B cell (primary cell): ENCODE measurements around the gene OSBP2. TPM values are rescaled to one million over a fixed set of nuclear protein-coding genes. Genes with fewer than 3 reads are reported as not detected.

Experiments
- ATAC-seq: fragments of 200-7000 bp; cut with Tn5 transposase; one replicate; pipeline ENCODE4 v1.10.0; 2021; ENCODE audit warnings: low read depth, mild to moderate bottlenecking, moderate number of reproducible peaks, moderate library complexity
- CTCF ChIA-PET: fragments of 350-600 bp; sonication (Branson Sonifier 250); formaldehyde crosslinking; loops from one replicate; lab custom pipeline; 2021; ENCODE audit warnings: antibody characterized with exemption, inconsistent platforms; lab: Charles Lee
- POLR2A ChIA-PET: fragments of 350-600 bp; sonication (Branson Sonifier 250); formaldehyde crosslinking; loops from one replicate; lab custom pipeline; 2021; ENCODE audit warnings: antibody characterized with exemption; lab: Charles Lee
- DNase-seq: peaks from one replicate; pipeline ENCODE4 v3.0.0; 2013
- H2AFZ ChIP-seq: 2 replicates; pipeline ENCODE4 v1.6.1; 2012; ENCODE audit warnings: mild to moderate bottlenecking, low read depth, low read length; ENCODE audit not compliant: insufficient read depth, poor library complexity, severe bottlenecking
- H3K27ac ChIP-seq, 2 donors: 1 replicate in 1 of 2; 2 replicates in 1 of 2; pipeline ENCODE4 v1.5.1; 2012 to 2013; ENCODE audit warnings: low read length in 2 of 2, mild to moderate bottlenecking in 2 of 2, moderate library complexity in 1 of 2
- H3K27me3 ChIP-seq, 4 experiments: fragments of 200-600 bp in 1 of 4; sonication (generic) in 1 of 4; replicated peaks in 1 of 4; 1 replicate in 2 of 4; 2 replicates in 2 of 4; pipeline versions ENCODE4 v1.6.1 to v1.7.0; 2013 to 2016; ENCODE audit warnings: low read length in 3 of 4, mild to moderate bottlenecking in 2 of 4, mixed read lengths in 1 of 4, moderate library complexity in 1 of 4; ENCODE audit not compliant: insufficient read depth in 4 of 4, control insufficient read depth in 3 of 4; ENCODE audit errors: control extremely low read depth in 1 of 4
- H3K36me3 ChIP-seq, 2 experiments: replicated peaks in 1 of 2; 1 replicate in 1 of 2; 2 replicates in 1 of 2; pipeline versions ENCODE4 v1.6.1 to v1.7.1; 2013; ENCODE audit warnings: low read length in 1 of 2; ENCODE audit not compliant: insufficient read depth in 2 of 2, control insufficient read depth in 1 of 2; ENCODE audit errors: control extremely low read depth in 1 of 2, extremely low read depth in 1 of 2
- H3K4me1 ChIP-seq, 2 donors: fragments of 200-600 bp in 1 of 2; sonication (generic) in 1 of 2; 1 replicate in 1 of 2; 2 replicates in 1 of 2; pipeline versions ENCODE4 v1.5.1 to v1.6.1; 2013 to 2017; ENCODE audit warnings: low read length in 2 of 2; ENCODE audit not compliant: control insufficient read depth in 2 of 2, insufficient read depth in 2 of 2
- H3K4me2 ChIP-seq: replicated peaks from 2 replicates; pipeline ENCODE3; 2012; ENCODE audit warnings: mild to moderate bottlenecking, low read depth, low read length; ENCODE audit not compliant: poor library complexity, severe bottlenecking
- H3K4me3 ChIP-seq, 5 experiments: fragments of 200-600 bp in 1 of 5; sonication (generic) in 1 of 5; 1 replicate in 3 of 5; 2 replicates in 2 of 5; pipeline versions ENCODE4 v1.5.1 to v1.7.0; 2011 to 2016; ENCODE audit warnings: low read length in 4 of 5, mild to moderate bottlenecking in 4 of 5, low read depth in 2 of 5, control low read depth in 1 of 5, moderate library complexity in 1 of 5; ENCODE audit not compliant: insufficient read depth in 1 of 5; ENCODE audit errors: control extremely low read depth in 1 of 5, extremely low read depth in 1 of 5
- H3K79me2 ChIP-seq: fragments of 200-600 bp; sonication (generic); one replicate; pipeline ENCODE4 v1.6.0; 2016; ENCODE audit warnings: low read length; ENCODE audit not compliant: control insufficient read depth, insufficient read depth
- H3K9ac ChIP-seq: fragments of 200-600 bp; sonication (generic); 2 replicates; pipeline ENCODE4 v1.6.1; 2017; ENCODE audit warnings: mild to moderate bottlenecking, low read length, moderate library complexity
- H3K9me3 ChIP-seq, 3 donors: one replicate each; pipeline versions ENCODE4 v1.6.1 to v1.7.1; 2013; ENCODE audit warnings: low read length in 2 of 3; ENCODE audit not compliant: control insufficient read depth in 2 of 3, insufficient read depth in 1 of 3; ENCODE audit errors: control extremely low read depth in 1 of 3
- H4K20me1 ChIP-seq: 2 replicates; pipeline ENCODE4 v1.6.0; 2012; ENCODE audit warnings: mild to moderate bottlenecking, low read length; ENCODE audit not compliant: insufficient read depth, control insufficient read depth, poor library complexity, severe bottlenecking
- H3K27ac Mint-ChIP-seq: one replicate; pipeline ENCODE4 v1.8.0; 2021; ENCODE audit warnings: mixed read lengths
- H3K27me3 Mint-ChIP-seq: one replicate; pipeline ENCODE4 v1.8.0; 2021; ENCODE audit warnings: mixed read lengths
- H3K4me1 Mint-ChIP-seq: one replicate; pipeline ENCODE4 v1.8.0; 2021; ENCODE audit warnings: mixed read lengths
- H3K4me3 Mint-ChIP-seq: one replicate; pipeline ENCODE4 v1.8.0; 2021; ENCODE audit warnings: mixed read lengths
- H3K9me3 Mint-ChIP-seq: one replicate; pipeline ENCODE4 v1.8.0; 2022; ENCODE audit warnings: mixed read lengths; ENCODE audit not compliant: insufficient read depth
- CTCF ChIP-seq: fragments of 200-600 bp; IDR thresholded peaks from one replicate; pipeline ENCODE4 v1.8.0; 2022; ENCODE audit warnings: antibody characterized with exemption, mild to moderate bottlenecking
- EZH2 ChIP-seq: IDR thresholded peaks from 2 replicates; pipeline ENCODE4 v1.6.1; 2012; ENCODE audit warnings: borderline replicate concordance, low read depth, mild to moderate bottlenecking, moderate library complexity, low read length; ENCODE audit not compliant: insufficient read depth, poor library complexity, severe bottlenecking
- WGBS: methylation state at CpG from one replicate; pipeline ENCODE4 v1.1.5; 2013; ENCODE audit warnings: missing lambda C conversion rate; ENCODE audit not compliant: insufficient coverage; 5-methylcytosine and 5-hydroxymethylcytosine counted together
- intact Hi-C: fragments of 100-400 bp; cut with micrococcal nuclease; formaldehyde crosslinking; loops from one replicate; pipeline ENCODE4 v1.10.0; 2022
- polyA plus RNA-seq: library from polyadenylated mRNA; depleted of rRNA; stranded (reverse); fragments of >200 nt; gene quantifications from 2 replicates; pipeline ENCODE4 v1.2.3, GENCODE V29; 2012
- total RNA-seq, 2 donors: library from RNA; stranded (reverse); fragments of 120-200 nt in 1 of 2; gene quantifications; 1 replicate in 1 of 2; 2 replicates in 1 of 2; pipeline versions ENCODE4 v1.2.3 to v1.2.4, GENCODE V29; 2013 to 2022

OSBP2 gene
- total and polyA plus RNA-seq, 2 donors (not counting 1 experiment from before 2014, with no cell fraction given): 0.10 to 1.0 TPM

DNA sequence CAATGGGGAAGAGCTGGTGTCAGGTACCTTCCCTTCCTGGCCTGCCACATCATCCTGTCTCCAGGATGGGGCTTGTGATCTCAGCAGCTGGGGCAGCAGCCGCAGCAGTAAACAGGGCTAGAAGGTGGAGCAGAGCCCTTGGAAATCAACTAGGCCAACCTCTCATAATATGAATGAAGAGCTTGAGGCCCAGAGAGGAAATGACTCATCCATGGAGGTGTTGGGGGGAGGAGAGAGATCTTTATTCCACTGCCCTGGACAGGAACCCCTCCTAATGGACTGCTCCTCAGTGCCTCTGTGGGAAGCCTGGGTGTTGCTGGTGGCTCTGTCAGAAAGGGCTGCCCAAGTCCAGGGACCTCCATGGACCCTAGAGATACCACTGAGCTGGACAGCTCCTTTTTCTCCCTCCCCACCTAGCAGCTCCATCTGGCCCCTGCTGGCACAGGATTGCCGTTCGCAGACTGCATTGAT, 111.8 kb downstream of the OSBP2 start:
- Histone ChIP-seq H3K36me3 (no peaks in the 10 kb centered on the region), H4K20me1 (no peaks in the 10 kb centered on the region), H2AFZ (no peak overlapping the region), H3K27ac (no peak overlapping the region), H3K9me3 (peaks cover 0 to 16% (median 0%) of the 10 kb centered on the region in 3 donors), H3K4me1 (no peaks in the 10 kb centered on the region), H3K4me3 (no peak overlapping the region), H3K27me3 (peaks cover 0 to 31% (median 13%) of the 10 kb centered on the region in 4 experiments), H3K4me2 (no peak overlapping the region), H3K79me2 (no peaks in the 10 kb centered on the region), H3K9ac (no peak overlapping the region)
- intact Hi-C loops: no loop called here
- ChIA-PET POLR2A (no interaction called here), CTCF (no interaction called here)
- WGBS: no CpG with 5 or more reads among the region's 3 CpGs
- DNase-seq (no peak), ATAC-seq (no peak)
- Mint-ChIP-seq H3K4me1 (peaks cover 2% of the 10 kb centered on the region), H3K27ac (no peak overlapping the region), H3K9me3 (no peaks in the 10 kb centered on the region), H3K27me3 (peaks cover 46% of the 10 kb centered on the region), H3K4me3 (no peak overlapping the region)
- TF ChIP-seq EZH2: no peak
- no peak for TF ChIP-seq CTCF

- H3K4me3 ChIP-seq: no peak overlapping the region
- Mint-ChIP-seq H3K27me3 (peaks cover 31% of the 10 kb centered on the region), H3K4me3 (no peak overlapping the region), H3K9me3 (no peaks in the 10 kb centered on the region), H3K27ac (no peak overlapping the region), H3K4me1 (no peaks in the 10 kb centered on the region)
- H3K9ac ChIP-seq: no peak overlapping the region
- H4K20me1 ChIP-seq: no peaks in the 10 kb centered on the region
- POLR2A ChIA-PET: no interaction called here
- DNase-seq (no peak), ATAC-seq (no peak)
- no peak overlapping the region for H3K4me2 ChIP-seq
- TF ChIP-seq CTCF: no peak
- no peak for TF ChIP-seq EZH2
- H3K36me3 ChIP-seq: no peaks in the 10 kb centered on the region
- H3K79me2 ChIP-seq: no peaks in the 10 kb centered on the region
- CTCF ChIA-PET: no interaction called here
- intact Hi-C loops: no loop called here
- 96% methylated on average over 4 of the region's 4 CpGs for WGBS
- H3K27ac ChIP-seq: no peak overlapping the region
- H2AFZ ChIP-seq: no peak overlapping the region
- H3K4me1 ChIP-seq: no peaks in the 10 kb centered on the region
- peaks cover 0 to 7% (median 2%) of the 10 kb centered on the region in 4 experiments for H3K27me3 ChIP-seq
- no peaks in the 10 kb centered on the region for H3K9me3 ChIP-seq
Observed at GRCh38 chr22:30809086-30809485, 114.4 kb downstream of the OSBP2 start.
